Ovary (tissue), 9 donors: ENCODE results near the gene BRDT. TPM values are rescaled to one million over a fixed set of nuclear protein-coding genes. Genes with fewer than 3 reads are reported as not detected.

Source experiments
- DNase-seq, 5 donors: peaks; one replicate each; pipeline ENCODE4 v3.0.0-alpha.2; 2019 to 2020
- H3K27ac ChIP-seq, 2 donors: fragments of 200-600 bp; one replicate each; pipeline versions ENCODE4 v1.5.1 to v1.8.0; 2019 to 2022
- H3K27me3 ChIP-seq: fragments of 200-600 bp; one replicate; pipeline ENCODE4 v1.8.0; 2022
- H3K36me3 ChIP-seq: fragments of 200-600 bp; sonication (generic); one replicate; pipeline ENCODE4 v1.5.1; 2019
- H3K4me1 ChIP-seq: one replicate; pipeline ENCODE4 v1.8.1; 2013; ENCODE audit warnings: mild to moderate bottlenecking, moderate library complexity; ENCODE audit not compliant: insufficient read depth
- H3K4me3 ChIP-seq: fragments of 200-600 bp; sonication (generic); one replicate; pipeline ENCODE4 v1.5.1; 2017
- H3K9me3 ChIP-seq, 2 donors: fragments of 200-600 bp in 1 of 2; sonication (generic) in 1 of 2; one replicate each; pipeline versions ENCODE4 v1.5.1 to v1.8.1; 2013 to 2019; ENCODE audit warnings: mild to moderate bottlenecking in 1 of 2, moderate library complexity in 1 of 2
- CTCF ChIP-seq, 3 donors: fragments of 450-650 bp in 2 of 3; fragments of 200-600 bp in 1 of 3; IDR thresholded peaks; one replicate each; pipeline versions ENCODE4 v1.5.1 to v1.8.0; 2016 to 2022; ENCODE audit warnings: antibody characterized with exemption in 3 of 3, mild to moderate bottlenecking in 1 of 3
- EP300 ChIP-seq: sonication (generic); formaldehyde crosslinking; IDR thresholded peaks from one replicate; pipeline ENCODE4 v1.6.1; 2017; ENCODE audit warnings: antibody characterized with exemption
- POLR2A ChIP-seq: fragments of 450-650 bp; IDR thresholded peaks from one replicate; pipeline ENCODE4 v1.6.1; 2017; ENCODE audit warnings: antibody characterized with exemption, mild to moderate bottlenecking, moderate library complexity
- WGBS, 3 donors: extraction: QIAGEN DNeasy Blood & Tissue Kit in 1 of 3; methylation state at CpG; one replicate each; pipeline versions ENCODE4 v1.1.5 to v1.1.7; 2013 to 2017; 5-methylcytosine and 5-hydroxymethylcytosine counted together
- intact Hi-C, 4 donors: fragments of 100-400 bp; cut with DNase I; formaldehyde crosslinking; loops; one replicate each; pipeline versions ENCODE4 v1.11.0 to v1.15.1; 2022 to 2023
- polyA plus RNA-seq, 2 donors: library from polyadenylated mRNA; stranded (reverse); fragments of 200-250 nt in 1 of 2; fragments of 350-450 nt in 1 of 2; fragmentation: Illumina TruSeq in 1 of 2; extraction: RNeasy Lipid Tissue Mini Kit (QIAGEN cat#74804) in 1 of 2; gene quantifications; one replicate each; pipeline ENCODE4 v1.2.3, GENCODE V29; 2013 to 2014
- total RNA-seq, 7 donors: library from RNA; depleted of rRNA in 2 of 7; stranded (reverse); fragments of >200 nt in 2 of 7; fragmentation: NEBNext Ultra II Directional in 3 of 7; extraction: Animal tissue kit (Norgen Biotek cat#: 25700) in 3 of 7; gene quantifications; one replicate each; pipeline versions ENCODE4 v1.1.0 to v1.2.4, GENCODE V29; 2016 to 2023
- donor health status: DM: no; HTN: no; CAD: no; lungs with moderate emphysema.
- donor health status: DM: no; HTN: no; CAD: no.
- donor health status: Bipolar disorder and iron deficiency.
- donor health status: DM: yes; HTN: yes; CAD: no.
- donor health status: DM: no; HTN: no; CAD: no.
- donor health status: DM: yes; HTN: yes; CAD: no.

Gene BRDT
- total and polyA plus RNA-seq, 9 donors, result 0.17 TPM; not detected in 8

DNA sequence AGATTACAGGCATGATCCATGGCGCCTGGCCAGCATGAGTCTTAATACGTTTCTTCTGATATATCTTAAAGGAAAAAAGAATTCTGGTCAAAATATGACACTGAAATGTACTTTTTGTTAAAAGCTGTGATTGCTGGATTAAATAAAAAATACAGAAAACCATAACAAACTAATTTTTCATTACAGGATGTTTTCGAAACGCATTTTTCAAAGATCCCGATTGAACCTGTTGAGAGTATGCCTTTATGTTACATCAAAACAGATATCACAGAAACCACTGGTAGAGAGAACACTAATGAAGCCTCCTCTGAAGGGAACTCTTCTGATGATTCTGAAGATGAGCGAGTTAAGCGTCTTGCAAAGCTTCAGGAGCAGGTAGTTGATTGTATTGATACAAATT lies 30.2 kb downstream of the BRDT start:
- no peaks in the 10 kb centered on the region for H3K27me3 ChIP-seq
- no peaks in the 10 kb centered on the region for H3K4me1 ChIP-seq
- H3K27ac ChIP-seq, result no peak overlapping the region
- 88 to 90% (median 90%) methylated on average over 7 of the region's 7 CpGs for WGBS, 3 donors
- no peak for DNase-seq
- intact Hi-C loops, result no loop called here
- H3K9me3 ChIP-seq, result no peaks in the 10 kb centered on the region
- H3K4me3 ChIP-seq, result no peak overlapping the region
- H3K36me3 ChIP-seq, result no peaks in the 10 kb centered on the region
- TF ChIP-seq CTCF (IDR thresholded peaks at IDR 0.05) (no peak), POLR2A (no peak), EP300 (no peak)

DNA sequence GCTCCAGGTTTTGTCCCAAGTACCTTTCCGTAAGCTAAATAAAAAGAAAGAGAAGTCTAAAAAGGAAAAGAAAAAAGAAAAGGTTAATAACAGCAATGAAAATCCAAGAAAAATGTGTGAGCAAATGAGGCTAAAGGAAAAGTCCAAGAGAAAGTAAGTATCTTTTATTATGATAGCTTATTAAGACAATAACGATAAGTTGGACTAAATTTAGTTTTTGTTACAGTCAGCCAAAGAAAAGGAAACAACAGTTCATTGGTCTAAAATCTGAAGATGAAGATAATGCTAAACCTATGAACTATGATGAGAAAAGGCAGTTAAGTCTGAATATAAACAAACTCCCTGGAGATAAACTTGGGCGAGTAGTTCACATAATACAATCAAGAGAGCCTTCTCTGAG lies 31.5 kb downstream of the BRDT start:
- WGBS, 3 donors, result 34 to 52% (median 35%) methylated on average over 3 of the region's 3 CpGs
- Histone ChIP-seq H3K36me3 (no peaks in the 10 kb centered on the region), H3K4me3 (no peak overlapping the region), H3K9me3 (no peaks in the 10 kb centered on the region), H3K27ac (no peak overlapping the region), H3K4me1 (no peaks in the 10 kb centered on the region), H3K27me3 (no peaks in the 10 kb centered on the region)
- no peak for TF ChIP-seq CTCF (IDR thresholded peaks at IDR 0.05)
- TF ChIP-seq POLR2A, result no peak
- no peak for TF ChIP-seq EP300
- DNase-seq, result no peak
- intact Hi-C loops, result no loop called here

GRCh38 chr1:91981996-91982609 lies 32.9 kb downstream of the BRDT start:
- Histone ChIP-seq H3K36me3 (no peaks in the 10 kb centered on the region), H3K27ac (no peak overlapping the region), H3K4me1 (no peaks in the 10 kb centered on the region), H3K9me3 (no peaks in the 10 kb centered on the region), H3K4me3 (no peak overlapping the region), H3K27me3 (no peaks in the 10 kb centered on the region)
- 34 to 56% (median 49%) methylated on average over 1 of the region's 1 CpG for WGBS, 3 donors
- intact Hi-C loops, result no loop called here
- TF ChIP-seq EP300 (no peak), POLR2A (no peak), CTCF (IDR thresholded peaks at IDR 0.05) (no peak)
- DNase-seq, result no peak

DNA sequence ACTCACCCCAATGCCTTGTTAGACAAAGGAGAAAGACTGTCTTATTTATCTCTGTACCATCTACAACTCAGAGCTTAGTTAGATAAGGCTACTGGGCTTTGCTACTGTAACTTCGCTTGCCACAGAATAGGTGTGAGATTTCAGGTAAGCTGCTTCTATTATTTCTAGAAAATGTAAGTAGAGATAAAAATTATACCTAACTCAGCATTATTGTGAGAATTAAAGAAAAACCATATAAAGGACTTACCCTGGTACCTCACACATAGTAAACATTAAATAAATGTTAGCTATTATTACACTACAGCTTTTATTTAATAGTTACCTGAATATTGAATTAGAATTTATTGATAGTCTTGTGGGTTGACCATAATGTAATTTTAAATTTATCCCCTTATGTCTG lies 44.1 kb downstream of the BRDT start:
- intact Hi-C loops, result no loop called here
- H3K36me3 ChIP-seq, result no peaks in the 10 kb centered on the region

More for the DNA sequence above, 44.1 kb downstream of the BRDT start:
- Histone ChIP-seq H3K4me3 (no peak overlapping the region), H3K4me1 (no peaks in the 10 kb centered on the region), H3K27ac (no peak overlapping the region), H3K9me3 (no peaks in the 10 kb centered on the region), H3K27me3 (no peaks in the 10 kb centered on the region)
- 96% methylated on average over 1 of the region's 1 CpG for WGBS, 3 donors
- no peak for TF ChIP-seq EP300
- no peak for TF ChIP-seq POLR2A
- TF ChIP-seq CTCF (IDR thresholded peaks at IDR 0.05), result no peak
- DNase-seq, result no peak
